ENCODE measurements around the gene ZBTB20. TPM values are rescaled to one million over a fixed set of nuclear protein-coding genes. Genes with fewer than 3 reads are reported as not detected.
A peak's percentile ranks its signal among the peaks of the same experiment; 100 is the strongest.

Gene ZBTB20
- polyA plus RNA-seq, 1 donor, result 2.6 TPM

GRCh38 chr3:114674036-114674435, 473.1 kb downstream of the ZBTB20 start:
- DNase-seq (ENCODE audit: low read depth), result no peak

- no peak for DNase-seq (ENCODE audit: low read depth)
Observed at GRCh38 chr3:114673481-114673880, 473.6 kb downstream of the ZBTB20 start.

GRCh38 chr3:114672692-114673447, 474.2 kb downstream of the ZBTB20 start:
- DNase-seq (ENCODE audit: low read depth), result no peak

GRCh38 chr3:114671741-114672510, 475.2 kb downstream of the ZBTB20 start:
- no peak for DNase-seq (ENCODE audit: low read depth)

GRCh38 chr3:114669614-114670013, 477.5 kb downstream of the ZBTB20 start:
- no peak for DNase-seq (ENCODE audit: low read depth)

GRCh38 chr3:114668099-114668498, 479.0 kb downstream of the ZBTB20 start:
- no peak for DNase-seq (ENCODE audit: low read depth)

- DNase-seq (ENCODE audit: low read depth), result no peak
Observed at GRCh38 chr3:114666623-114667022, 480.5 kb downstream of the ZBTB20 start.

- no peak for DNase-seq (ENCODE audit: low read depth)
Observed at GRCh38 chr3:114664006-114664405, 483.1 kb downstream of the ZBTB20 start.

GRCh38 chr3:114660808-114661207, 486.3 kb downstream of the ZBTB20 start:
- DNase-seq (ENCODE audit: low read depth), result no peak

- DNase-seq (ENCODE audit: low read depth), result peak; percentile 71
Observed at GRCh38 chr3:114660124-114660523, 487.0 kb downstream of the ZBTB20 start.

GRCh38 chr3:114659109-114660061, 487.7 kb downstream of the ZBTB20 start:
- no peak for DNase-seq (ENCODE audit: low read depth)

GRCh38 chr3:114651555-114651954, 495.5 kb downstream of the ZBTB20 start:
- no peak for DNase-seq (ENCODE audit: low read depth)

- DNase-seq (ENCODE audit: low read depth), result no peak
Observed at GRCh38 chr3:114650808-114651207, 496.3 kb downstream of the ZBTB20 start.

- DNase-seq (ENCODE audit: low read depth), result no peak
Observed at GRCh38 chr3:114649331-114649730, 497.8 kb downstream of the ZBTB20 start.

- DNase-seq (ENCODE audit: low read depth), result no peak
Observed at GRCh38 chr3:114646526-114646925, 500.6 kb downstream of the ZBTB20 start.

GRCh38 chr3:114645392-114645791, 501.7 kb downstream of the ZBTB20 start:
- DNase-seq (ENCODE audit: low read depth), result no peak

- no peak for DNase-seq (ENCODE audit: low read depth)
Observed at GRCh38 chr3:114644367-114644766, 502.7 kb downstream of the ZBTB20 start.

GRCh38 chr3:114642951-114643741, 503.9 kb downstream of the ZBTB20 start:
- no peak for DNase-seq (ENCODE audit: low read depth)

- no peak for DNase-seq (ENCODE audit: low read depth)
Observed at GRCh38 chr3:114640126-114640525, 507.0 kb downstream of the ZBTB20 start.

GRCh38 chr3:114639171-114639570, 507.9 kb downstream of the ZBTB20 start:
- DNase-seq (ENCODE audit: low read depth), result no peak

- no peak for DNase-seq (ENCODE audit: low read depth)
Observed at GRCh38 chr3:114635878-114636277, 511.2 kb downstream of the ZBTB20 start.

Measured in forelimb muscle (tissue), 1 donor.